22Rv1 (cell line): ENCODE data around the gene TRIM56.

ENCODE experiments used
- ZFX ChIP-seq: fragments of 450-650 bp; IDR thresholded peaks from 2 replicates; pipeline ENCODE4 v1.6.1; 2017; ENCODE audit warnings: antibody characterized with exemption, borderline replicate concordance
- TF ChIP-seq, protein P1 (sequence below): fragments of 450-650 bp; IDR thresholded peaks from 2 replicates; pipeline ENCODE4 v1.5.1; 2017; ENCODE audit warnings: mild to moderate bottlenecking

DNA sequence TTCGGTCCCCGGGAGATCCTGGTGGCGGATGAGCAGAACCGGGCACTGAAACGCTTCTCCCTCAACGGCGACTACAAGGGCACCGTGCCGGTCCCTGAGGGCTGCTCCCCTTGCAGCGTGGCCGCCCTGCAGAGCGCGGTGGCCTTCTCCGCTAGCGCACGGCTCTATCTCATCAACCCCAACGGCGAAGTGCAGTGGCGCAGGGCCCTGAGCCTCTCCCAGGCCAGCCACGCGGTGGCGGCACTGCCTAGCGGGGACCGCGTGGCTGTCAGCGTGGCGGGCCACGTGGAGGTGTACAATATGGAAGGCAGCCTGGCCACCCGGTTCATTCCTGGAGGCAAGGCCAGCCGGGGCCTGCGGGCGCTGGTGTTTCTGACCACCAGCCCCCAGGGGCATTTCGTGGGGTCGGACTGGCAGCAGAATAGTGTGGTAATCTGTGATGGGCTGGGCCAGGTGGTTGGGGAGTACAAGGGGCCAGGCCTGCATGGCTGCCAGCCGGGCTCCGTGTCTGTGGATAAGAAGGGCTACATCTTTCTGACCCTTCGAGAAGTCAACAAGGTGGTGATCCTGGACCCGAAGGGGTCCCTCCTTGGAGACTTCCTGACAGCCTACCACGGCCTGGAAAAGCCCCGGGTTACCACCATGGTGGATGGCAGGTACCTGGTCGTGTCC lies 3.7 kb downstream of the TRIM56 start:
- TF ChIP-seq, protein P1, sequence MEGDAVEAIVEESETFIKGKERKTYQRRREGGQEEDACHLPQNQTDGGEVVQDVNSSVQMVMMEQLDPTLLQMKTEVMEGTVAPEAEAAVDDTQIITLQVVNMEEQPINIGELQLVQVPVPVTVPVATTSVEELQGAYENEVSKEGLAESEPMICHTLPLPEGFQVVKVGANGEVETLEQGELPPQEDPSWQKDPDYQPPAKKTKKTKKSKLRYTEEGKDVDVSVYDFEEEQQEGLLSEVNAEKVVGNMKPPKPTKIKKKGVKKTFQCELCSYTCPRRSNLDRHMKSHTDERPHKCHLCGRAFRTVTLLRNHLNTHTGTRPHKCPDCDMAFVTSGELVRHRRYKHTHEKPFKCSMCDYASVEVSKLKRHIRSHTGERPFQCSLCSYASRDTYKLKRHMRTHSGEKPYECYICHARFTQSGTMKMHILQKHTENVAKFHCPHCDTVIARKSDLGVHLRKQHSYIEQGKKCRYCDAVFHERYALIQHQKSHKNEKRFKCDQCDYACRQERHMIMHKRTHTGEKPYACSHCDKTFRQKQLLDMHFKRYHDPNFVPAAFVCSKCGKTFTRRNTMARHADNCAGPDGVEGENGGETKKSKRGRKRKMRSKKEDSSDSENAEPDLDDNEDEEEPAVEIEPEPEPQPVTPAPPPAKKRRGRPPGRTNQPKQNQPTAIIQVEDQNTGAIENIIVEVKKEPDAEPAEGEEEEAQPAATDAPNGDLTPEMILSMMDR = no peak
- TF ChIP-seq ZFX = no peak
